HuH-7.5 (cell line): ENCODE results near the gene OSBPL9.
"Not testable (repeated sequence)": the region's sequence is repeated elsewhere in the genome, so short reads cannot be mapped to it uniquely, and the experiment has no call there.

ENCODE experiments used
- DNase-seq: peaks from one replicate; pipeline ENCODE4 v3.0.0; 2011; ENCODE audit warnings: low spot score

The OSBPL9 gene

DNA sequence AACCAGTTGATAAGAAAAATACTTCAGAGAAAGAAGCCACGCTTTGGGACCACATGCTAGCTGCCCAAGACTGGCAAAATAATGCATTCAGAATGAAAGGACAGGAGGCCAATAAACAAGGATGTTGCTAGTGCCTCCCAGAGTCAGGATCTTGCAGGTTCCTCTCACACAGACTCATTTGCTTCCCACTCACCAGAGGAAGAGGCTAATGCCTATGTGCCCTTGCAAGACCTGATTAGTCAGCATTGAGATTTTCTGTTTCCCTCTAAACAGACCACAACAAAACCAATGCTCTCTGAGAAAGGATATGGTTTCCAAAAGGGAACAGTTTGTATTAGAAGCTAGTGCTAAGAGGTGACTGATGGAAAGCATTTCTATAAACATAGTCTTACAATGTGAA, 176.0 kb downstream of the OSBPL9 start:
- DNase-seq, result no peak

- no peak for DNase-seq
Observed at GRCh38 chr1:51794260-51794659, 177.4 kb downstream of the OSBPL9 start.

DNA sequence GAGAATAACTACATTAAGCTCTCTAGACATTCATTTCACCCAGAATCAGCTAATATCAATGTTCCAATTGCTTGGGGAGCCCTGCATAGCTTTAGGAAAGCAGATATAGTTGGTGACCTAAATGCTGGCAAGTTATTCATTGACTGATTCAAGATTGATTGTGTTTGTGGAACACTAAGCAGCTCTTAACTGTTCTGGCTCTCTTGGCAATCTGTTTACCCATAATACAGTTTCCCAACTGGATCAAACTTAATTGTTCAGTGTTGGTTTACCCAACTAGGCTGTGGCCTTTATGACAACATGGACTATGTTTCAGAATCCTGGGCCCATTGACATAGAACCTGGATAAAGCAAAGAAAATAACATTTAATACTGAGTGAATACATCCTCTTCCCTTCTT, 178.0 kb downstream of the OSBPL9 start:
- DNase-seq, result no peak

GRCh38 chr1:51799372-51799771, 182.5 kb downstream of the OSBPL9 start:
- DNase-seq, result no peak

- no peak for DNase-seq
Observed at GRCh38 chr1:51814513-51814912, 197.6 kb downstream of the OSBPL9 start.

- no peak for DNase-seq
Observed at GRCh38 chr1:51818487-51818886, 201.6 kb downstream of the OSBPL9 start.

- not testable (repeated sequence) for DNase-seq
Observed at GRCh38 chr1:51819021-51819420, 202.1 kb downstream of the OSBPL9 start.

DNA sequence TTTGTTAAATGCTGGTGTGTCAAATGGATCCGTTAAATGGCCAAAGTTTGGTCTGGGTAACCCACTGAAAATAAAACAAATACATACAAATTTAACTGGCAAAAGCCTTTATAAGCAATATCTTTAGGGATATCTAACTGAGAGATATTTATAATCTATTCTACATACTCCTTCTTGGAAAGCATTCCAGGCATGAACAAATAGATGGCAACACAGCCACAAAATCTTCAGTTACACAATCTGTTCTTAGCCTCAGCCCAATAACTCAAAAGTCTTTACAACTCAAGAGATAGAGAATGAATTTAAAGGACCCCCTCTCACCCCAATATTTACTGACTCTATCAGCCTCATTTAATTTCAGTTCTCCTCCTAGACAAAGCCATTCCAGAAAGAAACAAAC, 202.9 kb downstream of the OSBPL9 start:
- DNase-seq, result no peak

DNA sequence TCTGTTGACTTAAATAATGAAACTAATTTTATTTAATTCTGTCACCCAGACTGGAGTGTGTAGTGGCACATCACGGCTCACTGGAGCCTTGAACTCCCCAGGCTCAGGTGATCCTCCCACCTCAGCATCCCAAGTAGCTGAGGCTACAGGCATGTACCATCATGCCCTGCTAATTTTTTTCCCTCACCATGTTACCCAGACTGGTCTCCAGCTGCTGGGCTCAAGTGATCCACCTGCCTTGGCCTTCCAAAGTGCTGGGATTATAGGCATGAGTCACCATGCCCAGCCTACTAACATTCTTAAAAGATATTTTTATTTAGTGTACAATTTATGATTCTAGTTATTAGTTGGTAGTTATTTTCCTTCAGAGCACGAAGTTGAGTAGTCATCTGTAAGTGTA, 212.2 kb downstream of the OSBPL9 start:
- DNase-seq, result no peak

- DNase-seq, result no peak
Observed at GRCh38 chr1:51833700-51834099, 216.8 kb downstream of the OSBPL9 start.

DNA sequence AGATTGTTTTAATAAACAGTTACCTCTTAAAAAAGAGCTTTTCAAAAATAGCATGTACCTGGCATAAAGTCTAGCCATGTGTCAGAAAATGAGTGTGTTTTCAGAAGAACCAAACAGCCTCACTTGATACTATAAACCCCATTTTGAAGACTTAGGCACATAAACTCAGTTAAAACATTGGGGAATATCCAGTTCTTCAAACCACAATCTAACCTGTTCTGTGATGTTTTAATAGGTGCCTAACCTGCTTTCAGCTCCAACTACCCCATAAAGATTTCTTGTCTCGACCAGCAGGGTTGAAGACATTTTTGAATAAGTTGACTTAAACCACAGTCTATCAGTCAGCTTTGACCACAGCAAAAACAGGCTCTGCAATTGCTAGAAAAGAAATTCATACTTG, 220.4 kb downstream of the OSBPL9 start:
- no peak for DNase-seq
